Heart left ventricle (tissue), 13 donors: ENCODE results near the gene USP1.

Source experiments
- POLR2A ChIP-seq, 2 donors: fragments of 450-650 bp; IDR thresholded peaks; one replicate each; pipeline ENCODE4 v1.6.1; 2017; ENCODE audit warnings: antibody characterized with exemption in 2 of 2, mild to moderate bottlenecking in 2 of 2, moderate library complexity in 2 of 2
- TF ChIP-seq, protein P1 (sequence below), 12 donors: fragments of 200-600 bp; sonication (generic) in 4 of 12; IDR thresholded peaks; one replicate each; pipeline versions ENCODE4 v1.5.0 to v1.8.0; 2018 to 2022; ENCODE audit warnings: antibody characterized with exemption in 12 of 12, mild to moderate bottlenecking in 5 of 12
- donor health status: ischemic (EF 13 %, LVEDD 7.1; RV severe dilation, severe dysfunction).
- donor health status: DM: no; HTN: yes; CAD: no.
- donor health status: DM: no; HTN: no; CAD: no.
- donor health status: ischemic (EF 25% LVEDD 6.9; RV normal size, moderate dysfunction).
- donor health status: ischemic (EF 25% LVEDD 5.7; RV mildly dilated, moderate dysfunction).
- donor health status: ischemic (EF 35%, LVEDD 5.7; RV mildly dilated, moderate dysfunction).
- donor health status: nonischemic (EF 11% LVEDD 7.7; RV severe dilation, severe dysfunction).
- donor health status: DM: yes; HTN: yes; CAD: no.
- donor health status: PGD.
- donor health status: ischemic (EF 29% LVEDD 5.4; RV normal size, mild dysfunction).
- donor health status: nonischemic (EF 23%, LVEDD 6.1; RV moderate dilation, normal function).

DNA sequence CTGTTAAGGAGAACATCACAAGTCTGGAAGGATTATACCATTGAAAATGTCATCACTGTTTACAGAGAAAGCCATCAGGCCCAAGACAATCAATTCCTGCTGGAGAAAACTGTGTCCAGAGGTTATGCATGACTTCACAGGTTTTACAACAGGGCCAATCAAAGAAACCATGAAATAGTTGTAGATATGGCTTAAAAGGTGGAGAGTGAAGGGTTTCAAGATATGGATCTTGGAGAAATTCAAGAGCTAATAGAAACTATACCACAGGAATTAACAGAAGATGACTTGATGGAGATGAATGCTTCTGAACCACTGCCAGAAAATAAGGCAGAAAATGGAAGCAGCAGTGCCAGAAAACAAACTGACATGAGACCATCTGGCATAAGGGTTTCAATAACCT is 30.2 kb downstream of the USP1 start:
- no peak for TF ChIP-seq POLR2A (IDR thresholded peaks at IDR 0.05)
- TF ChIP-seq, protein P1, sequence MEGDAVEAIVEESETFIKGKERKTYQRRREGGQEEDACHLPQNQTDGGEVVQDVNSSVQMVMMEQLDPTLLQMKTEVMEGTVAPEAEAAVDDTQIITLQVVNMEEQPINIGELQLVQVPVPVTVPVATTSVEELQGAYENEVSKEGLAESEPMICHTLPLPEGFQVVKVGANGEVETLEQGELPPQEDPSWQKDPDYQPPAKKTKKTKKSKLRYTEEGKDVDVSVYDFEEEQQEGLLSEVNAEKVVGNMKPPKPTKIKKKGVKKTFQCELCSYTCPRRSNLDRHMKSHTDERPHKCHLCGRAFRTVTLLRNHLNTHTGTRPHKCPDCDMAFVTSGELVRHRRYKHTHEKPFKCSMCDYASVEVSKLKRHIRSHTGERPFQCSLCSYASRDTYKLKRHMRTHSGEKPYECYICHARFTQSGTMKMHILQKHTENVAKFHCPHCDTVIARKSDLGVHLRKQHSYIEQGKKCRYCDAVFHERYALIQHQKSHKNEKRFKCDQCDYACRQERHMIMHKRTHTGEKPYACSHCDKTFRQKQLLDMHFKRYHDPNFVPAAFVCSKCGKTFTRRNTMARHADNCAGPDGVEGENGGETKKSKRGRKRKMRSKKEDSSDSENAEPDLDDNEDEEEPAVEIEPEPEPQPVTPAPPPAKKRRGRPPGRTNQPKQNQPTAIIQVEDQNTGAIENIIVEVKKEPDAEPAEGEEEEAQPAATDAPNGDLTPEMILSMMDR (IDR thresholded peaks at IDR 0.05) = no peak
